Measurements from ENCODE around the gene OCA2.

Gene OCA2

GRCh38 chr15:27808182-27808581 is 290.9 kb downstream of the OCA2 start:
- no peak overlapping the region for H3K4me3 ChIP-seq (ENCODE audit: low read depth, low read length)
- no peak for TF ChIP-seq CTCF (IDR thresholded peaks at IDR 0.05; ENCODE audit: borderline replicate concordance, insufficient read depth, low read depth, low read length)

GRCh38 chr15:27807335-27807734 is 291.8 kb downstream of the OCA2 start:
- no peak for TF ChIP-seq CTCF (IDR thresholded peaks at IDR 0.05; ENCODE audit: borderline replicate concordance, insufficient read depth, low read depth, low read length)
- H3K4me3 ChIP-seq (ENCODE audit: low read depth, low read length): no peak overlapping the region

- no peak overlapping the region for H3K4me3 ChIP-seq (ENCODE audit: low read depth, low read length)
- no peak for TF ChIP-seq CTCF (IDR thresholded peaks at IDR 0.05; ENCODE audit: borderline replicate concordance, insufficient read depth, low read depth, low read length)
These were observed 292.7 kb downstream of the OCA2 start for GRCh38 chr15:27806396-27806795.

- no peak overlapping the region for H3K4me3 ChIP-seq (ENCODE audit: low read depth, low read length)
- TF ChIP-seq CTCF (IDR thresholded peaks at IDR 0.05; ENCODE audit: borderline replicate concordance, insufficient read depth, low read depth, low read length): no peak
These were observed 293.6 kb downstream of the OCA2 start for GRCh38 chr15:27805261-27806220.

GRCh38 chr15:27804569-27805260 is 294.4 kb downstream of the OCA2 start:
- H3K4me3 ChIP-seq (ENCODE audit: low read depth, low read length): no peak overlapping the region
- TF ChIP-seq CTCF (IDR thresholded peaks at IDR 0.05; ENCODE audit: borderline replicate concordance, insufficient read depth, low read depth, low read length): no peak

- TF ChIP-seq CTCF (IDR thresholded peaks at IDR 0.05; ENCODE audit: borderline replicate concordance, insufficient read depth, low read depth, low read length): no peak
- H3K4me3 ChIP-seq (ENCODE audit: low read depth, low read length): no peak overlapping the region
These were observed 300.3 kb downstream of the OCA2 start for GRCh38 chr15:27798807-27799206.
